ENCODE results near the gene TRIM66.

GRCh38 chr11:8704136-8704535 lies 21.7 kb upstream of the TRIM66 start:
- TF ChIP-seq EZH2 (IDR thresholded peaks at IDR 0.05; ENCODE audit: borderline replicate concordance) (no peak), CTCF (IDR thresholded peaks at IDR 0.05; ENCODE audit: poor library complexity) (no peak), EZH2phosphoT487 (IDR thresholded peaks at IDR 0.05; ENCODE audit: low read depth, severe bottlenecking, unreplicated experiment) (no peak)

Data from hepatocyte (in vitro differentiated cells).